Breast epithelium (tissue), 3 donors: ENCODE results near the gene IGSF3.
"Not testable (repeated sequence)": the region's sequence is repeated elsewhere in the genome, so short reads cannot be mapped to it uniquely, and the experiment has no call there.

Experiments
- POLR2A ChIP-seq: fragments of 450-650 bp; IDR thresholded peaks from one replicate; pipeline ENCODE4 v1.6.1; 2016; ENCODE audit warnings: antibody characterized with exemption, mild to moderate bottlenecking, moderate library complexity
- TF ChIP-seq, protein P1 (sequence below), 3 donors: fragments of 450-650 bp; IDR thresholded peaks; one replicate each; pipeline ENCODE4 v1.5.1; 2016 to 2017; ENCODE audit warnings: antibody characterized with exemption in 3 of 3, mild to moderate bottlenecking in 3 of 3, moderate library complexity in 3 of 3

DNA sequence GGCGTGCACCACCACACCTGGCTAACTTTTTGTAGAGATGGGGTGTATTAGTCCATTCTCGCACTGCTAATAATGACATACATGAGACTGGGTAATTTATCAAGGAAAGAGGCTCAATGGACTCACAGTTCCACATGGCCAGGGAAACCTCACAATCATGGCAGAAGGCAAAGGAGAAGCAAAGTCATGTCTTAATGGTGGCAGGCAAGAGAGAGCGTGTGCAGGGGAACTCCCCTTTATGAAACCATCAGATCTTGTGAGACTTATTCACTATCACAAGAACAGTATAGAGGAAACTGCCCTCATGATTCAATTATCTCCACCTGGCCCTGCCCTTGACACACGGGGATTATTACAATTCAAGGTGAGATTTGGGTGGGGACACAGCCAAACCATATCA, 105.1 kb downstream of the IGSF3 start:
- TF ChIP-seq, protein P1, sequence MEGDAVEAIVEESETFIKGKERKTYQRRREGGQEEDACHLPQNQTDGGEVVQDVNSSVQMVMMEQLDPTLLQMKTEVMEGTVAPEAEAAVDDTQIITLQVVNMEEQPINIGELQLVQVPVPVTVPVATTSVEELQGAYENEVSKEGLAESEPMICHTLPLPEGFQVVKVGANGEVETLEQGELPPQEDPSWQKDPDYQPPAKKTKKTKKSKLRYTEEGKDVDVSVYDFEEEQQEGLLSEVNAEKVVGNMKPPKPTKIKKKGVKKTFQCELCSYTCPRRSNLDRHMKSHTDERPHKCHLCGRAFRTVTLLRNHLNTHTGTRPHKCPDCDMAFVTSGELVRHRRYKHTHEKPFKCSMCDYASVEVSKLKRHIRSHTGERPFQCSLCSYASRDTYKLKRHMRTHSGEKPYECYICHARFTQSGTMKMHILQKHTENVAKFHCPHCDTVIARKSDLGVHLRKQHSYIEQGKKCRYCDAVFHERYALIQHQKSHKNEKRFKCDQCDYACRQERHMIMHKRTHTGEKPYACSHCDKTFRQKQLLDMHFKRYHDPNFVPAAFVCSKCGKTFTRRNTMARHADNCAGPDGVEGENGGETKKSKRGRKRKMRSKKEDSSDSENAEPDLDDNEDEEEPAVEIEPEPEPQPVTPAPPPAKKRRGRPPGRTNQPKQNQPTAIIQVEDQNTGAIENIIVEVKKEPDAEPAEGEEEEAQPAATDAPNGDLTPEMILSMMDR (IDR thresholded peaks at IDR 0.05), result not testable (repeated sequence)
- TF ChIP-seq POLR2A, result not testable (repeated sequence)
